Progenitor cell of endocrine pancreas (in vitro differentiated cells): Measurements from ENCODE around the gene CFAP119. TPM values are rescaled to one million over a fixed set of nuclear protein-coding genes. Genes with fewer than 3 reads are reported as not detected.

Experiments
- DNase-seq: peaks from one replicate; pipeline ENCODE4 v3.0.0; 2021; ENCODE audit warnings: low spot score; ENCODE audit not compliant: unreplicated experiment
- H3K27ac Mint-ChIP-seq: 2 replicates; pipeline ENCODE4 v1.8.0; 2021; ENCODE audit warnings: mild to moderate bottlenecking, moderate library complexity, mixed read lengths
- H3K27me3 Mint-ChIP-seq: 2 replicates; pipeline ENCODE4 v1.8.0; 2021; ENCODE audit warnings: mixed read lengths
- H3K36me3 Mint-ChIP-seq: 2 replicates; pipeline ENCODE4 v1.8.0; 2022; ENCODE audit warnings: mixed read lengths; ENCODE audit not compliant: insufficient read depth
- H3K4me1 Mint-ChIP-seq: 2 replicates; pipeline ENCODE4 v1.8.0; 2021; ENCODE audit warnings: low read depth, mixed read lengths
- H3K4me3 Mint-ChIP-seq: 2 replicates; pipeline ENCODE4 v1.8.0; 2021; ENCODE audit warnings: low read depth, mild to moderate bottlenecking, moderate library complexity, mixed read lengths
- H3K9me3 Mint-ChIP-seq: 2 replicates; pipeline ENCODE4 v1.8.0; 2021; ENCODE audit warnings: low read depth, mixed read lengths
- CTCF ChIP-seq: fragments of 200-600 bp; sonication (generic); IDR thresholded peaks from one replicate; pipeline ENCODE4 v1.5.0; 2021; ENCODE audit warnings: antibody characterized with exemption, mild to moderate bottlenecking; ENCODE audit not compliant: unreplicated experiment
- total RNA-seq: library from RNA; stranded (reverse); gene quantifications from 2 replicates; pipeline ENCODE4 v1.2.1, GENCODE V29; 2021

Gene CFAP119
- total RNA-seq, 1 donor from 2014 or later: 19.3 TPM

- no peaks in the 10 kb centered on the region for H3K9me3 Mint-ChIP-seq
- no peak overlapping the region for H3K4me3 Mint-ChIP-seq
- no peak overlapping the region for H3K27ac Mint-ChIP-seq
- H3K4me1 Mint-ChIP-seq: peaks cover 1% of the 10 kb centered on the region
- H3K27me3 Mint-ChIP-seq: no peaks in the 10 kb centered on the region
- H3K36me3 Mint-ChIP-seq: peaks cover 41% of the 10 kb centered on the region
- DNase-seq: no peak
- no peak for TF ChIP-seq CTCF
These were observed 40.3 kb downstream of the CFAP119 start for GRCh38 chr16:30721606-30722005.

- TF ChIP-seq CTCF: no peak
- Mint-ChIP-seq H3K27ac (no peak overlapping the region), H3K9me3 (no peaks in the 10 kb centered on the region), H3K4me1 (peaks cover 1% of the 10 kb centered on the region), H3K27me3 (no peaks in the 10 kb centered on the region), H3K36me3 (peaks cover 45% of the 10 kb centered on the region), H3K4me3 (no peak overlapping the region)
- no peak for DNase-seq
These were observed 40.7 kb downstream of the CFAP119 start for GRCh38 chr16:30721167-30721566.

GRCh38 chr16:30720694-30721093, 41.2 kb downstream of the CFAP119 start:
- no peaks in the 10 kb centered on the region for H3K9me3 Mint-ChIP-seq
- TF ChIP-seq CTCF: no peak
- H3K4me3 Mint-ChIP-seq: no peak overlapping the region
- no peak for DNase-seq
- no peaks in the 10 kb centered on the region for H3K4me1 Mint-ChIP-seq
- H3K36me3 Mint-ChIP-seq: peaks cover 46% of the 10 kb centered on the region
- H3K27me3 Mint-ChIP-seq: no peaks in the 10 kb centered on the region
- no peak overlapping the region for H3K27ac Mint-ChIP-seq

GRCh38 chr16:30720086-30720485, 41.8 kb downstream of the CFAP119 start:
- Mint-ChIP-seq H3K27ac (peak overlapping the region; percentile 67), H3K27me3 (no peaks in the 10 kb centered on the region), H3K9me3 (no peaks in the 10 kb centered on the region), H3K4me1 (no peaks in the 10 kb centered on the region), H3K4me3 (no peak overlapping the region), H3K36me3 (peaks cover 44% of the 10 kb centered on the region)
- no peak for DNase-seq
- no peak for TF ChIP-seq CTCF

- H3K4me1 Mint-ChIP-seq: no peaks in the 10 kb centered on the region
- no peak for DNase-seq
- no peak overlapping the region for H3K27ac Mint-ChIP-seq
- H3K27me3 Mint-ChIP-seq: no peaks in the 10 kb centered on the region
- peaks cover 43% of the 10 kb centered on the region for H3K36me3 Mint-ChIP-seq
- no peak overlapping the region for H3K4me3 Mint-ChIP-seq
- H3K9me3 Mint-ChIP-seq: no peaks in the 10 kb centered on the region
- no peak for TF ChIP-seq CTCF
These were observed 46.0 kb downstream of the CFAP119 start for GRCh38 chr16:30715750-30716445.
